Mesothelial cell of epicardium (in vitro differentiated cells): Measurements from ENCODE around the gene IL20. TPM values are rescaled to one million over a fixed set of nuclear protein-coding genes. Genes with fewer than 3 reads are reported as not detected.

Experiments used
- DNase-seq, 2 experiments: peaks; one replicate each; pipeline ENCODE4 v3.0.0; 2021; ENCODE audit warnings: low spot score in 2 of 2; ENCODE audit not compliant: unreplicated experiment in 2 of 2
- H3K27ac Mint-ChIP-seq: 2 replicates; pipeline ENCODE4 v1.8.0; 2021; ENCODE audit warnings: mixed read lengths
- H3K27me3 Mint-ChIP-seq: 2 replicates; pipeline ENCODE4 v1.8.0; 2021; ENCODE audit warnings: low read depth, mixed read lengths
- H3K36me3 Mint-ChIP-seq: 2 replicates; pipeline ENCODE4 v1.8.0; 2021; ENCODE audit warnings: mixed read lengths
- H3K4me1 Mint-ChIP-seq: 2 replicates; pipeline ENCODE4 v1.8.0; 2021; ENCODE audit warnings: mixed read lengths
- H3K4me3 Mint-ChIP-seq: 2 replicates; pipeline ENCODE4 v1.8.0; 2021; ENCODE audit warnings: mild to moderate bottlenecking, moderate library complexity, mixed read lengths
- H3K9me3 Mint-ChIP-seq: 2 replicates; pipeline ENCODE4 v1.8.0; 2021; ENCODE audit warnings: mixed read lengths
- CTCF ChIP-seq: fragments of 200-600 bp; sonication (generic); IDR thresholded peaks from one replicate; pipeline ENCODE4 v1.5.0; 2021; ENCODE audit warnings: antibody characterized with exemption; ENCODE audit not compliant: unreplicated experiment
- total RNA-seq: library from RNA; stranded (reverse); gene quantifications from 3 replicates; pipeline ENCODE4 v1.2.1, GENCODE V29; 2021

IL20 gene
- total RNA-seq, 1 donor from 2014 or later = not detected

DNA sequence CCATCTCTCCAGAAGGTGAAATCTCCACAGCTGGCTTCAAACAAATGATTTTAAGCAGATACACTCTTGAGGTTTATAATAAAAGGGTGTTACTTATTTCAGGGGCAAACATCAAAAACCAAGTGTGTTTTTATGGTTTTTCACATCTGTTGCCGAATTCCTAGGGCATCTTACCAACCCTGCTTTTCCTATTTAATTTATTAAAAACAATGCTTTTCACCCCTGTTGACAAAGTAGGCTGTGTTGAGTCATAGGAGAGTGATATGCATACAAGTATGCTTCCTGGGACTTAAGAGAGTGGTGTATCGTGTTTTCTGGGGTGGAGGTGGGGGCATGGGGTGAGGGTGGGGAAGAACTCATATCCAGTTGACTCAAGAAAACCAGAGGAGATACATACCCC lies 29.3 kb upstream of the IL20 start:
- H3K27me3 Mint-ChIP-seq = peaks cover 50% of the 10 kb centered on the region
- no peak for TF ChIP-seq CTCF
- H3K4me1 Mint-ChIP-seq = peaks cover 14% of the 10 kb centered on the region
- H3K9me3 Mint-ChIP-seq = no peaks in the 10 kb centered on the region
- DNase-seq = no peak
- H3K36me3 Mint-ChIP-seq = no peaks in the 10 kb centered on the region
- no peak overlapping the region for H3K4me3 Mint-ChIP-seq
- H3K27ac Mint-ChIP-seq = no peak overlapping the region

DNA sequence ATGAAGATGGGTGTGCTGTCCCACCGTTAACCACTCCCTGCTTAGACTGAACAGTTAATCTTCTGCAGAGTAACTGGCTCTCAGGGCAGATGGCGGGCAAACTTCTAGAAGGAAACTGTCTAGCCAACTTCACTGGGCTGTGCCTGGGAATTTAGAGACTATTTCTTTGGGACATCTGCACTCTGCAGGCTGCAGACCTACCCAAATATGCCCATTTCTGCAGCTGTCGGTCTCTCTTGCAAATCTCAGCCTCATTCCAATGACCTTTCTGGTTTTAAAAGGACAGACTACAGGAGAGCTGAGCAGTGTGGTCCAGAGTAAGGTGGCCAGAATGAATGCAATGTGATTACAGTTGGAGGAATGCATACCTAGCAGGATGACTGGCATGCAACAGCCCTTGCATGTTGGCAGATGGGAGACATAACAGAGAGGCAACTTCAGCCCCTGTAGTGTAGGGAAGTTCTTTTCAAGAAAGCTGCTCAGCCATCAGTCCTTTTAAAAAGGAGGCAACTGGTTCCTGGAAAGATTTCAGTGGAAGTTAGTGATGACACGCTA lies 26.3 kb upstream of the IL20 start:
- H3K9me3 Mint-ChIP-seq = no peaks in the 10 kb centered on the region
- TF ChIP-seq CTCF = no peak
- H3K27ac Mint-ChIP-seq = no peak overlapping the region
- H3K4me1 Mint-ChIP-seq = peaks cover 5% of the 10 kb centered on the region
- no peaks in the 10 kb centered on the region for H3K36me3 Mint-ChIP-seq
- H3K27me3 Mint-ChIP-seq = peaks cover 55% of the 10 kb centered on the region
- no peak for DNase-seq
- H3K4me3 Mint-ChIP-seq = no peak overlapping the region

DNA sequence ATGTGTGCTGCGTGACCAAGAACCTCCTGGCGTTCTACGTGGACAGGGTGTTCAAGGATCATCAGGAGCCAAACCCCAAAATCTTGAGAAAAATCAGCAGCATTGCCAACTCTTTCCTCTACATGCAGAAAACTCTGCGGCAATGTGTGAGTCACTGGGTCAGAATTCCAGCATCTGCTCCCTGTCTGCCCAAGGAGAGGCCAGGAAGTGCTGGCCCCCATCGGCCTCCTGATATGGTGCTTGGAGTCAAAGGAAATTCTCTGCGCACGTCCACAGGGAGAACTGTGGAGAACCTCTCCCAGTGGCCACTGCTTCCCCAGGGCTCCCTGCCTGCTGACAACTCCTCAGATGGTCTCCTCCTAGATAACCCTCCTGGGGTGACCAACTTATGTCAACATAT lies 25.6 kb upstream of the IL20 start:
- no peaks in the 10 kb centered on the region for H3K4me1 Mint-ChIP-seq
- no peak for TF ChIP-seq CTCF
- H3K9me3 Mint-ChIP-seq = no peaks in the 10 kb centered on the region
- DNase-seq = no peak
- H3K27me3 Mint-ChIP-seq = peaks cover 52% of the 10 kb centered on the region
- H3K27ac Mint-ChIP-seq = no peak overlapping the region
- no peak overlapping the region for H3K4me3 Mint-ChIP-seq
- H3K36me3 Mint-ChIP-seq = no peaks in the 10 kb centered on the region

DNA sequence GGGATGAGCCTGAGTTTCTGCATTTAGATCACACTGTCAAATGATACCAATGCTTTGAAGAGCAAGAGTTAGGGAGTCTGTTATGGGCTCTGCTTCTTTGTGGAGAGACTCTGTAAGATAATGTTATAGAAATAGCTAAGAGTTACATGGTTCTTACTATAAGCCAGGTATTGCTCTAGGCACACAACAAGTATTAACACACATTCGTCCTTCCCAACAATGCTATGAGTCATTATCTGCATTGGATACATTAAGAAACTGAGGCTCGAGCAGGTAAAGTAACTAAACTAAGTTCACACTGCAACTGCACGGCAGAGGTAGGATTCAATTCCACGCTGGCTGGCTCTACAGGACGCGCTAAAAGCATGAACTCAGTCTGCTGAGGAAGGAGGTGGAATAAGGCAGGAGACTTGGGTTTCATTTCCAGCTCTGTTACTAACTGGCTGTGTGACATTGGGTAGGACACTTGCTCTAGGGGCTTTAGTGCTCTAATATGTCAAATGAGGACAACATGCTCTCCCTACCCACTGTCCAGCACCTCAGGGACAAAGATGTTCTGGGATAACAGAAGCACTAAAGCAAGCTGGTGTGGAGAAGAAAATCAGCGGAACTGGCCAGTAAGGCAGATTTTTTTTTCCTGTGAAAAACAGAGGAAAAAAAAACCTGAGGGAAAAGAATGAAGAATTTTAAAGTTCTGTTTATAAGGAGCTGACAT lies 23.7 kb upstream of the IL20 start:
- Mint-ChIP-seq H3K4me3 (no peak overlapping the region), H3K36me3 (no peaks in the 10 kb centered on the region), H3K27me3 (peaks cover 38% of the 10 kb centered on the region), H3K4me1 (no peaks in the 10 kb centered on the region), H3K27ac (no peak overlapping the region), H3K9me3 (no peaks in the 10 kb centered on the region)
- TF ChIP-seq CTCF = no peak
- no peak for DNase-seq

- H3K4me3 Mint-ChIP-seq = no peak overlapping the region
- H3K27me3 Mint-ChIP-seq = peaks cover 28% of the 10 kb centered on the region
- no peaks in the 10 kb centered on the region for H3K9me3 Mint-ChIP-seq
- H3K4me1 Mint-ChIP-seq = no peaks in the 10 kb centered on the region
- no peak for DNase-seq
- no peaks in the 10 kb centered on the region for H3K36me3 Mint-ChIP-seq
- H3K27ac Mint-ChIP-seq = no peak overlapping the region
- TF ChIP-seq CTCF = no peak
Observed at GRCh38 chr1:206842854-206843253, 22.6 kb upstream of the IL20 start.
